ENCODE results near the gene TMEM9B. TPM values are rescaled to one million over a fixed set of nuclear protein-coding genes. Genes with fewer than 3 reads are reported as not detected.
A peak's percentile ranks its signal among the peaks of the same experiment; 100 is the strongest.

Gene TMEM9B
- total and polyA plus RNA-seq, 9 of the 15 experiments (the other 6 are each of a cell fraction or from before 2014, with no cell fraction given), result 7.7 to 20.0 (median 14.0) TPM

GRCh38 chr11:8933931-8934330 lies 30.3 kb downstream of the TMEM9B start:
- FAIRE-seq, result no peak
- Histone ChIP-seq H3K9me3 (replicated peaks; ENCODE audit: control insufficient read depth, insufficient read depth, low read depth, low read length) (no peaks in the 10 kb centered on the region), H3K79me2 (ENCODE audit: control insufficient read depth, insufficient read depth, low read length) (no peaks in the 10 kb centered on the region), H4K20me1 (replicated peaks; ENCODE audit: control insufficient read depth, insufficient read depth, low read length) (no peaks in the 10 kb centered on the region), H3K27ac (ENCODE audit: extremely low read depth, low read depth, low read length) (no peak overlapping the region), H3K4me1 (replicated peaks in 1 of 2; ENCODE audit: control insufficient read depth in 2 of 2, insufficient read depth in 2 of 2, low read length in 2 of 2) (peaks cover 6 to 11% of the 10 kb centered on the region in 2 experiments; a peak in 4 of 5 replicates), H3K27me3 (ENCODE audit: control insufficient read depth in 2 of 2, insufficient read depth in 2 of 2, low read length in 2 of 2) (no peaks in the 10 kb centered on the region; a peak in 1 of 5 replicates), H3K9ac (ENCODE audit: insufficient read depth in 1 of 2, low read depth in 2 of 2, low read length in 2 of 2) (no peak overlapping the region), H3K4me2 (ENCODE audit: insufficient read depth, low read length) (no peak overlapping the region), H3K4me3 (no peak overlapping the region), H3K9me1 (ENCODE audit: control insufficient read depth, insufficient read depth, low read length) (peaks cover 2% of the 10 kb centered on the region), H3K36me3 (ENCODE audit: control insufficient read depth, insufficient read depth, low read length) (no peaks in the 10 kb centered on the region), H2AFZ (ENCODE audit: low read depth, low read length) (no peak overlapping the region)
- ChIA-PET CTCF (ENCODE audit: low intra/inter-chr PET ratio) (no interaction called here), POLR2A (interaction anchor here (0.6 to 1.1 kb wide), 2 partner anchors 8 to 31 kb away, joined by 3 read pairs; no protein-coding TSS in a partner anchor)
- TF ChIP-seq GTF3C2 (IDR thresholded peaks at IDR 0.05; ENCODE audit: borderline replicate concordance, extremely low read depth, insufficient read length) (no peak), SP1 (CRISPR knock-in tag; IDR thresholded peaks at IDR 0.05) (no peak), FOXJ3 (CRISPR knock-in tag; IDR thresholded peaks at IDR 0.05) (no peak), HDAC8 (tag; IDR thresholded peaks at IDR 0.05) (no peak), PHTF2 (CRISPR knock-in tag; IDR thresholded peaks at IDR 0.05) (no peak), RBBP5 (IDR thresholded peaks at IDR 0.05; ENCODE audit: borderline replicate concordance, insufficient read depth, low read length, poor library complexity, severe bottlenecking) (no peak), RAD21 (CRISPR knock-in tag; conservative IDR thresholded peaks at IDR 0.05 in 1 of 2, IDR thresholded peaks at IDR 0.05 in 1 of 2) (0 out of 4 replicates have a peak, but pooled peaks of 1 of the 2 experiments have one; percentile 28), HMGN3 (IDR thresholded peaks at IDR 0.05; ENCODE audit: borderline replicate concordance, extremely low read depth, insufficient read length, low read depth, low read length) (no peak), CTCF (IDR thresholded peaks at IDR 0.05 in 2 of 3, conservative IDR thresholded peaks at IDR 0.05 in 1 of 3; ENCODE audit: insufficient read depth in 2 of 3, low read depth in 1 of 3, low read length in 3 of 3) (peak; percentile 16 to 34 (median 34); a peak in 2 of 6 replicates), ELF2 (CRISPR knock-in tag; IDR thresholded peaks at IDR 0.05) (no peak), ZNF57 (CRISPR knock-in tag; IDR thresholded peaks at IDR 0.05) (no peak), RBM17 (IDR thresholded peaks at IDR 0.05; ENCODE audit: borderline replicate concordance, low read depth, low read length) (no peak)
- DNase-seq (ENCODE audit: extremely low read depth in 1 of 4, low spot score in 3 of 4), result no peak
- no TSS peak for BruUV-seq (replicated peaks)
- peak; percentile 52; the same call in 2 of the 3 replicates for ATAC-seq
- intact Hi-C loops (cut with micrococcal nuclease), result no loop called here
- in situ Hi-C loops (cut with MboI), result no loop called here
- WGBS (ENCODE audit: insufficient coverage, low coverage, missing lambda C conversion rate), result 49% methylated on average over 6 of the region's 6 CpGs

Data from K562 (cell line).